MM.1S (cell line): ENCODE measurements around the gene AGRP.

Source experiments
- DNase-seq: peaks from one replicate; pipeline ENCODE4 v3.0.0-alpha.2; 2015
- H2AFZ ChIP-seq: fragments of 300-600 bp; sonication (generic); 2 replicates; pipeline ENCODE4 v1.6.0; 2016; ENCODE audit warnings: antibody characterized with exemption, low read length
- H3F3A ChIP-seq: fragments of 300-600 bp; sonication (generic); 2 replicates; pipeline ENCODE4 v1.6.1; 2016; ENCODE audit warnings: mild to moderate bottlenecking, antibody characterized with exemption, low read length, moderate library complexity, mixed read lengths; ENCODE audit not compliant: insufficient read depth
- H3K27ac ChIP-seq: fragments of 300-600 bp; sonication (generic); 2 replicates; pipeline ENCODE4 v1.5.1; 2016; ENCODE audit warnings: mild to moderate bottlenecking, low read length
- H3K27me3 ChIP-seq: fragments of 300-600 bp; sonication (generic); replicated peaks from 2 replicates; pipeline ENCODE4 v1.6.0; 2016; ENCODE audit warnings: low read length; ENCODE audit not compliant: insufficient read depth
- H3K36me3 ChIP-seq: fragments of 300-600 bp; sonication (generic); replicated peaks from 2 replicates; pipeline ENCODE4 v1.6.1; 2016; ENCODE audit warnings: mild to moderate bottlenecking, low read length, mixed read lengths; ENCODE audit not compliant: insufficient read depth
- H3K4me1 ChIP-seq: fragments of 300-600 bp; sonication (generic); 2 replicates; pipeline ENCODE4 v1.6.1; 2016; ENCODE audit warnings: low read length, mixed read lengths
- H3K4me2 ChIP-seq: fragments of 300-600 bp; sonication (generic); 2 replicates; pipeline ENCODE4 v1.6.0; 2016; ENCODE audit warnings: low read depth, low read length
- H3K4me3 ChIP-seq: fragments of 300-600 bp; sonication (generic); 2 replicates; pipeline ENCODE4 v1.5.1; 2016; ENCODE audit warnings: low read length, mixed read lengths
- H3K79me2 ChIP-seq: fragments of 300-600 bp; sonication (generic); 2 replicates; pipeline ENCODE4 v1.6.1; 2016; ENCODE audit warnings: mixed run types, low read length, mixed read lengths
- H3K9ac ChIP-seq: fragments of 300-600 bp; sonication (generic); 2 replicates; pipeline ENCODE4 v1.6.1; 2016; ENCODE audit warnings: low read length, mixed read lengths
- H3K9me2 ChIP-seq: fragments of 300-600 bp; sonication (generic); replicated peaks from 2 replicates; pipeline ENCODE4 v1.6.1; 2016; ENCODE audit warnings: mild to moderate bottlenecking, low read length, mixed read lengths; ENCODE audit not compliant: insufficient read depth
- H3K9me3 ChIP-seq: fragments of 300-600 bp; sonication (generic); replicated peaks from 2 replicates; pipeline ENCODE4 v1.6.1; 2016; ENCODE audit warnings: mild to moderate bottlenecking, low read length, mixed read lengths; ENCODE audit not compliant: insufficient read depth
- H4K20me1 ChIP-seq: fragments of 300-600 bp; sonication (generic); 2 replicates; pipeline ENCODE4 v1.6.1; 2016; ENCODE audit warnings: mild to moderate bottlenecking, low read length, moderate library complexity, mixed read lengths; ENCODE audit not compliant: insufficient read depth
- EZH2 ChIP-seq: fragments of 300-600 bp; sonication (generic); optimal IDR thresholded peaks from 2 replicates; pipeline ENCODE3; 2017; ENCODE audit warnings: low read depth, mild to moderate bottlenecking, antibody characterized with exemption, low read length, mixed read lengths
- EZH2phosphoT487 ChIP-seq: fragments of 300-600 bp; sonication (generic); IDR thresholded peaks from 2 replicates; pipeline ENCODE4 v1.6.1; 2018; ENCODE audit warnings: antibody characterized with exemption, low read length
- TF ChIP-seq, protein P1 (sequence below): fragments of 300-600 bp; sonication (generic); IDR thresholded peaks from 2 replicates; pipeline ENCODE4 v1.5.1; 2016; ENCODE audit warnings: antibody characterized with exemption, low read length, mixed read lengths

Gene AGRP

DNA sequence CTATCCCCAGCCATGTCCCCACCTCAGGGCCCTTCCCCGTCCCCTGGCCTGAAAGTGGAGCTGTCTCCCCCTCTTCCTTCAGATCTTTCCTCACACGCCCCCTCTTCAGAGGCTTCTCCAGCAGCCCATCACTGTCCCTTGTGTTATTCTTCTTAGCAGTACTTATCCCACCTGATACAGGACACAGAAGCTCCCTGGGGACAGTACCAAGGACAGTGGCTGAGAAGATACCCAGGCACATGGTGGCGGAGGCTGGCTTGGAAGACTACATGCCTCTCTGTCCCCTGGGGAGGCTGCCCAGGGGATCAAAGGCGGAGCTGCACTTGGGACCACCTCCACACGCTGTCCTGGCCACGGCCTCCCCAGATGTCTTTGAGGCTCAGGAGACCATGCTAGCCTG is 28.5 kb downstream of the AGRP start:
- Histone ChIP-seq H3K4me2 (no peak overlapping the region), H4K20me1 (no peaks in the 10 kb centered on the region), H3K79me2 (peaks cover 30% of the 10 kb centered on the region), H3F3A (no peaks in the 10 kb centered on the region; the same call in 1 of the 2 replicates), H3K27me3 (no peaks in the 10 kb centered on the region), H2AFZ (no peak overlapping the region), H3K9me2 (no peaks in the 10 kb centered on the region), H3K9me3 (no peaks in the 10 kb centered on the region), H3K27ac (no peak overlapping the region), H3K9ac (no peak overlapping the region), H3K4me1 (no peaks in the 10 kb centered on the region), H3K4me3 (no peak overlapping the region), H3K36me3 (no peaks in the 10 kb centered on the region)
- TF ChIP-seq, protein P1, sequence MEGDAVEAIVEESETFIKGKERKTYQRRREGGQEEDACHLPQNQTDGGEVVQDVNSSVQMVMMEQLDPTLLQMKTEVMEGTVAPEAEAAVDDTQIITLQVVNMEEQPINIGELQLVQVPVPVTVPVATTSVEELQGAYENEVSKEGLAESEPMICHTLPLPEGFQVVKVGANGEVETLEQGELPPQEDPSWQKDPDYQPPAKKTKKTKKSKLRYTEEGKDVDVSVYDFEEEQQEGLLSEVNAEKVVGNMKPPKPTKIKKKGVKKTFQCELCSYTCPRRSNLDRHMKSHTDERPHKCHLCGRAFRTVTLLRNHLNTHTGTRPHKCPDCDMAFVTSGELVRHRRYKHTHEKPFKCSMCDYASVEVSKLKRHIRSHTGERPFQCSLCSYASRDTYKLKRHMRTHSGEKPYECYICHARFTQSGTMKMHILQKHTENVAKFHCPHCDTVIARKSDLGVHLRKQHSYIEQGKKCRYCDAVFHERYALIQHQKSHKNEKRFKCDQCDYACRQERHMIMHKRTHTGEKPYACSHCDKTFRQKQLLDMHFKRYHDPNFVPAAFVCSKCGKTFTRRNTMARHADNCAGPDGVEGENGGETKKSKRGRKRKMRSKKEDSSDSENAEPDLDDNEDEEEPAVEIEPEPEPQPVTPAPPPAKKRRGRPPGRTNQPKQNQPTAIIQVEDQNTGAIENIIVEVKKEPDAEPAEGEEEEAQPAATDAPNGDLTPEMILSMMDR, result no peak
- TF ChIP-seq EZH2phosphoT487 (no peak), EZH2 (no peak)
- DNase-seq, result no peak

DNA sequence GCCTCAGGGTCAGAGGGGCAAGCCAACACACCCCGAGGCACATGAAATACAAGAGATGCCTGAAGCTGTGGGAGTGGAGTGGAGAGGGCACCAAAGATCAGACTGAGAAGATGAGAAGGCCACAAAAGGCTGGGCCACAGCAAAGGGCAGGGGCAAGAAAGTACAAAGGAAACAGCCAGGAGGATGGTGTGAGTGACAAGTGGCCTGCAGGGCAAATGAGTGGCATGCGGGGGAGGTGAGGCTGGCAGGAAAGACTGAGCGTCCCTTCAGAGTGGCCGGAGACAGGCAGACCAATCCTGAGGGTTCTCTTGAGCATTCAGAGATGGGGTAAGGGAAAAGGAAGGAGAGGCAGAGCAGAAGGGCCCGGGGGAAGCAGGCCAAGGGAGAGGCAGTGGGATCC is 29.2 kb downstream of the AGRP start:
- Histone ChIP-seq H3K4me1 (no peaks in the 10 kb centered on the region), H3K27ac (no peak overlapping the region), H3K9ac (no peak overlapping the region), H3K27me3 (no peaks in the 10 kb centered on the region), H4K20me1 (no peaks in the 10 kb centered on the region), H2AFZ (no peak overlapping the region), H3K9me3 (no peaks in the 10 kb centered on the region), H3K36me3 (no peaks in the 10 kb centered on the region), H3K79me2 (peaks cover 25% of the 10 kb centered on the region; the same call in 1 of the 2 replicates), H3F3A (no peaks in the 10 kb centered on the region; the same call in 1 of the 2 replicates), H3K4me2 (no peak overlapping the region), H3K9me2 (no peaks in the 10 kb centered on the region), H3K4me3 (no peak overlapping the region)
- no peak for TF ChIP-seq EZH2
- DNase-seq, result no peak

DNA sequence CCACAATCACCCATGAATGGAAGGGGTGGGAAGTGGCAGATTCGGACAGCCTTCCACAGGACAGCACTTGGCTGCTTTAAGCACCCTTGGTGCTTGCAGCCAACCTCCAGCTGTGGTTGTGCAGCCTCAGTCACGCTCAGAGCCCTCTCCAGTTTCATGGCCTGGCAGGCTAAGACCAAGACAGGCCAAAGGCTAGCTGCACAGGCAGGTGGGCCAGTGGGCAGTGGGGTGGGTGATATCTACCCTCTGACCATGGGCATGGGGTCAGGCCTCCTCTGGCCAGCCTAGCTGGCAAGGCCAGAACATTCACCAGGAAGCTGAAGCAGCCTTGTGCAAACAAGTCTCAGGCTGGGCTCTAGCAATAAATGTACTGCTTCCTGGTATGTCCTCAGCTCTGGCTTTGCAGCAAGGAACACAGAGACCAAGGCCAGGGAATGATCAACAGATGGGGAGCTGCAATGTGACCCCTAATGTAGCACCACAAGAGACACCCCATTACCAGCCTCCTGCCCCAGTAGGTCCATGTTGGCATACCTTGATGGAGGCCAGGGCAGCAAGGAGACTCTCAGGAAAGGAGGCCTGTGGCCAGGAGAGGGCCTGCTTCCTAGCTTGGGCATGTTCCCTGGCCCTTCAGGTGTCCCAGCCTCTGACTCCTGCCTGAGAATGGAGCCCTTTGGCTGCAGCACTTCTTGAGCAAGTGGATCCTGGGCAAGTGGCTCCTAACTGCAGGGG is 31.5 kb downstream of the AGRP start:
- no peak overlapping the region for H3K4me2 ChIP-seq
- no peaks in the 10 kb centered on the region for H3K27me3 ChIP-seq
- H3K4me1 ChIP-seq, result no peaks in the 10 kb centered on the region
- no peak overlapping the region for H3K9ac ChIP-seq
- no peaks in the 10 kb centered on the region for H4K20me1 ChIP-seq
- TF ChIP-seq EZH2 (no peak), EZH2phosphoT487 (no peak)
- TF ChIP-seq, protein P1, result no peak
- H3F3A ChIP-seq, result no peaks in the 10 kb centered on the region
- no peak overlapping the region for H3K27ac ChIP-seq
- no peaks in the 10 kb centered on the region for H3K36me3 ChIP-seq
- no peak for DNase-seq
- peaks cover 22% of the 10 kb centered on the region for H3K79me2 ChIP-seq
- H3K9me2 ChIP-seq, result no peaks in the 10 kb centered on the region
- no peaks in the 10 kb centered on the region for H3K9me3 ChIP-seq
- no peak overlapping the region for H3K4me3 ChIP-seq
- H2AFZ ChIP-seq, result no peak overlapping the region

DNA sequence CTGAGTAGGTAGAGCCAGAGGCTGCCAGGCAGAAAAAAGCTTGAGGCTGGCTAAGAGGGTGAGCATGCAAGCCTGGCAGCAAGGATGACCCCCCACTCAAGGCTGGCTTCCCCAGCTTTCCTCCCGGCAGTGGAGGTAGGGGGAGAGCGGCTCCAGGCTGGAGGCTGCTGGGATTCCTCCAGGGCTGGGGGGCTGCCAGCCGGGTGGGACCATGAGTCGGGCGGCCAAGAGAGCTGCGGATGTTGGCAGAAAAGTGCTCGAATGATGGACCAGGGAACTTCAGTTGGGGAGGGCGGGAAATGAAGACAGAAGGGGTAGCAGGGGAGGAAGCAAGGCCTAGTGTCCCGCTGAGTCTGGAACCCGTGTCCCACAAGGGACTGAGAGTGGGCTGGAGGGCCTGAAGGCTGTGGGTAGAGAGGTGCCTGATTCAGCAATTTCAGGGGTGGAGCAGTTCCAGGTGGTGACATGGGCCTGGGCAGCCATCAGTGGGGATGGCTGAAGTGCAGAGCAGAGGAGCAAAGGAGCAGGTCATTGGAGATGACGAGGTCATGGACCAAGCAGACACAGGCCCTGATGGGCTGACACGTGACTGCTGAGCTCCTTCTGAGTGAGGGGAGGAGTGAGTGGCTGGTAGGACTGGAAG is 32.2 kb downstream of the AGRP start:
- Histone ChIP-seq H3K9me3 (no peaks in the 10 kb centered on the region), H3K27me3 (no peaks in the 10 kb centered on the region), H3K79me2 (peaks cover 23% of the 10 kb centered on the region), H4K20me1 (0 out of 2 replicates have a peak, but pooled peaks cover 2% of the 10 kb centered on the region), H3K9me2 (no peaks in the 10 kb centered on the region), H3K27ac (no peak overlapping the region), H3K4me1 (no peaks in the 10 kb centered on the region), H2AFZ (no peak overlapping the region), H3K36me3 (no peaks in the 10 kb centered on the region), H3K9ac (no peak overlapping the region), H3K4me3 (no peak overlapping the region), H3K4me2 (no peak overlapping the region), H3F3A (no peaks in the 10 kb centered on the region)
- TF ChIP-seq, protein P1, result no peak
- TF ChIP-seq EZH2phosphoT487 (no peak), EZH2 (no peak)
- DNase-seq, result no peak
